ENCODE measurements around the gene CNGA2. TPM values are rescaled to one million over a fixed set of nuclear protein-coding genes. Genes with fewer than 3 reads are reported as not detected.

The CNGA2 gene
- total RNA-seq, 2 donors from 2014 or later = not detected

DNA sequence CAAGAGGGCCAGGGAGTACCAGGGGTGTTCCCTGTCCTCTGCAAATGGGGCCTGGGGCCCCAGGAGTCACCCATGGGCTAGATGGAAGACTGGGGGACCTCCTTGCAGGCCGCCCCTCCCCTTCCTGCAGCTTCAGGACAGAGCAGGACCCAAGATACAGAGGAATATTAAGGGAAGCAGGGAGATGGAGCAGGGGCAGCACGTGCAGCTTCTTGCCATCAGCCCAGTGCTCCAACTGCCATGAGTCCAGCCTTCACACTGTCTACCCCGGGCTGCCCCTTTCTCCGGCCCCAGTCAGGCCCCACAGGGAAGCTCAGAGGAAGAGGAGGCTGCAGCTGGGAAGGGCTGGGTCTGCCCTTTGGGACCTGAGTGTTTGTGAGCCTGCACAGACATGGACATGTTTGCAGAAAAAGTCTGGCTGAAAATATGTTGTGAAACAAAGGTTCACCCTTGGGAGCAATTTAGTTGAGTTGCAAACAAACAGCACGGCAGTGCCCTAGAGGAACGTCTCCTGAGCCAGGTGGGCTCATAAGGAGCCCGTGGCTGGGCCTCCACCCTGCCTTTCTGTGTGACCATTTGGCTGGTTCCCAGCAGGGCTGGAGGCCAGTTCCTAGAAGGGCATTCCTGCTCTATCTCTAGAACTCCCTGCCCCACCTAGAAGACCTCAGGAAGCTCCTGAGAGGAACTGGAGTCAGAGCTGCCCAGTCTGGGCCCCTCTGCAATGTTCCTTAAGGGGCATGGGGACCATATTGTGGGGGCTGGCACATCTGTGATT, 9.8 kb upstream of the CNGA2 start:
- no peaks in the 10 kb centered on the region for H3K9me3 ChIP-seq
- no peaks in the 10 kb centered on the region for H3K36me3 ChIP-seq
- peaks cover 0 to 12% of the 10 kb centered on the region in 2 donors for H3K4me1 ChIP-seq
- TF ChIP-seq, protein P1, sequence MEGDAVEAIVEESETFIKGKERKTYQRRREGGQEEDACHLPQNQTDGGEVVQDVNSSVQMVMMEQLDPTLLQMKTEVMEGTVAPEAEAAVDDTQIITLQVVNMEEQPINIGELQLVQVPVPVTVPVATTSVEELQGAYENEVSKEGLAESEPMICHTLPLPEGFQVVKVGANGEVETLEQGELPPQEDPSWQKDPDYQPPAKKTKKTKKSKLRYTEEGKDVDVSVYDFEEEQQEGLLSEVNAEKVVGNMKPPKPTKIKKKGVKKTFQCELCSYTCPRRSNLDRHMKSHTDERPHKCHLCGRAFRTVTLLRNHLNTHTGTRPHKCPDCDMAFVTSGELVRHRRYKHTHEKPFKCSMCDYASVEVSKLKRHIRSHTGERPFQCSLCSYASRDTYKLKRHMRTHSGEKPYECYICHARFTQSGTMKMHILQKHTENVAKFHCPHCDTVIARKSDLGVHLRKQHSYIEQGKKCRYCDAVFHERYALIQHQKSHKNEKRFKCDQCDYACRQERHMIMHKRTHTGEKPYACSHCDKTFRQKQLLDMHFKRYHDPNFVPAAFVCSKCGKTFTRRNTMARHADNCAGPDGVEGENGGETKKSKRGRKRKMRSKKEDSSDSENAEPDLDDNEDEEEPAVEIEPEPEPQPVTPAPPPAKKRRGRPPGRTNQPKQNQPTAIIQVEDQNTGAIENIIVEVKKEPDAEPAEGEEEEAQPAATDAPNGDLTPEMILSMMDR (IDR thresholded peaks at IDR 0.05) = no peak
- no peaks in the 10 kb centered on the region for H3K27me3 ChIP-seq
- no peak overlapping the region for H3K4me3 ChIP-seq
- no peak overlapping the region for H3K27ac ChIP-seq
- DNase-seq (ENCODE audit: low spot score) = no peak

DNA sequence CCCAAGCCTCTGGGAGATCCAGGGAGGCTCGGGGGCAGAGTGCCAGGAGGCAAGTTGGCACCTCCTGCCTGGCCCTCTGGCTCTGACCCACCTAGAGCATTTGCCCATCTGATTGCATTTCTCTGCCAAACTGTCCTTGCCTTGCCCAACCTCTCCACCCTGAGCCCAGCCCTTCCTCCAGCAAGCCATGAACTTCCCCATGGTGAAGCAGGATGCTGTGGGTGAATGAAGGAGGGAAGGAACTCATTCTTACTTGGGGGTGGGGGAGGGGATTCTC, 9.3 kb upstream of the CNGA2 start:
- TF ChIP-seq, protein P1 (IDR thresholded peaks at IDR 0.05) = no peak
- no peak overlapping the region for H3K27ac ChIP-seq
- no peak for DNase-seq (ENCODE audit: low spot score)
- peaks cover 0 to 12% of the 10 kb centered on the region in 2 donors for H3K4me1 ChIP-seq
- H3K36me3 ChIP-seq = no peaks in the 10 kb centered on the region
- H3K4me3 ChIP-seq = no peak overlapping the region
- H3K9me3 ChIP-seq = no peaks in the 10 kb centered on the region
- H3K27me3 ChIP-seq = no peaks in the 10 kb centered on the region

DNA sequence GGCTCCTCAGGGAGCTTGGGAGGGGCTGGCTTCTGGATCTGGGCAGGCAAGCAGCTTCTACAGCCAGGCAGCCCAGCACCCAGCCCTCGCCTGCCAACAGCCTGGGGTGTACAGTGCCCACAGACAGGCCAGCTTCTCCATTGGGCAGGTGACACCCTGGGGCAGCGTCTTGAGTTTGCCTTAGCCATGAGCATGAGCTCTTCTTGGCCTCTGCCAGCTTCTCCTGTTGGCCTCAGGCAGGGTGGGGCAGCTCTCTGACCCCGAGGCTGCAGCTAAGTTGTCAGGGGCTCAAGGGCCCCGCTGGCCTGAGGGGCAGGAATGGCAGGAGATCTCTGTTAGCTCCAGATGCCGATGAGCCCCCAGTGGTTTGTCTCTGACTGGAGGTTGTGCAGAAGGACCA, 7.8 kb upstream of the CNGA2 start:
- no peaks in the 10 kb centered on the region for H3K27me3 ChIP-seq
- no peak for DNase-seq (ENCODE audit: low spot score)
- TF ChIP-seq, protein P1 (IDR thresholded peaks at IDR 0.05) = no peak
- H3K27ac ChIP-seq = no peak overlapping the region
- H3K36me3 ChIP-seq = no peaks in the 10 kb centered on the region
- no peak overlapping the region for H3K4me3 ChIP-seq
- H3K4me1 ChIP-seq = peaks cover 0 to 12% of the 10 kb centered on the region in 2 donors
- no peaks in the 10 kb centered on the region for H3K9me3 ChIP-seq

DNA sequence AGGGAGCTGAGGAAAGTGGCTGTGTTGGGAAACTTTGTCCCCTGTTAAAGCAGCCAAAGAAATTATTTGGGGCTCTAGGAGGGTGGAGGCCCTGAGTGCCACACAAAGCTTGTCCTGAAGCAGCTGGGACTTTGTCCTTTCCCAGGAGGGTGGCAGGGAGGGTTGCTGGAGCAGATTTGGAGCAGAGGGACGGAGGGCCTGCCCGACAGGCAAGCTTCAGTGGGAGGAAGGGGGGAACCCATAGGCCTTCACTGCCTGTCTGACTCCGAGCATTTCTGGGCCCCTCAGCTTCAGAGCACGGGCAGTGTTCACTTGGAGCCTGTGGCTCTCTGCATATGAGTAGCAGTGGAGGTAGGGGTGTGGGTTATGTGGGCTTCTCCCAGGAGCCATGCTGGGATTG, 7.2 kb upstream of the CNGA2 start:
- no peaks in the 10 kb centered on the region for H3K36me3 ChIP-seq
- no peak overlapping the region for H3K27ac ChIP-seq
- DNase-seq (ENCODE audit: low spot score) = no peak
- TF ChIP-seq, protein P1 (IDR thresholded peaks at IDR 0.05) = no peak
- H3K4me1 ChIP-seq = peaks cover 0 to 12% of the 10 kb centered on the region in 2 donors
- no peaks in the 10 kb centered on the region for H3K9me3 ChIP-seq
- H3K4me3 ChIP-seq = no peak overlapping the region
- no peaks in the 10 kb centered on the region for H3K27me3 ChIP-seq

DNA sequence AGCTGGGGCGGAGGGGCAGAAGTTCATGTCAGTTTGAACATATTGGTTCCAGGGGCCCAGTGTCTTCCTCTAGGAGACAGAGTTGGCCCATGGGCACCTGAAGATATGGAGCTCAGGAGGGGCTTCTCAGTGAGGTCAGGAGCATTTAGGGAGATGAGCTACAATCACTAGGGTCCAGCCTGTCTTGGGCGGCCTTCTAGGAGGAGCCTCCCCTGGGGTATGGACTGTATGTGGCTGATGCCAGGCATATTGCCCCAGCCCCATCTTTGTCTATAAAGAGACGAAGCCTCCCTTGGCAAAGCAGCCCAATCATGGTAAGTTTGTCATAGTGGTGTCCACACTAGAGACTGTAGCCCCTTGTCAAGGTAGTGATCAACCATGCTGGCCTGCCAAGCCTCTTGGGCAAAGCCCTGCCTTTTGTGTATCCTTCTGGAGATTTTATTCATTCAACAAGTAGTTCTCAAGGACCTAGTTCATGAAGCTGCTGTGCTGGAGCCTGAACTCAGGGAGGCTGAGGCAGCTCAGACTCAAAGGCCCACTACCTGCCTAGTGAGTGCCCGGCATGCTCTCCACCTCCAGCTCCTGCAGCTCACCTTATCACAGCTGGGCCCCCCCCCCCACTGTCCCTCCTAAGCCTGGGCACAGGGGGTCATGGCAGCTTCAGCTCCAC, 5.4 kb upstream of the CNGA2 start:
- no peaks in the 10 kb centered on the region for H3K9me3 ChIP-seq
- no peak overlapping the region for H3K27ac ChIP-seq
- no peak overlapping the region for H3K4me3 ChIP-seq
- no peak for DNase-seq (ENCODE audit: low spot score)
- H3K27me3 ChIP-seq = no peaks in the 10 kb centered on the region
- H3K36me3 ChIP-seq = no peaks in the 10 kb centered on the region
- peaks cover 0 to 12% of the 10 kb centered on the region in 2 donors for H3K4me1 ChIP-seq
- TF ChIP-seq, protein P1 (IDR thresholded peaks at IDR 0.05) = no peak
